Cardiac fibroblast (primary cell): ENCODE data around the gene THSD7B.
A peak's percentile ranks its signal among the peaks of the same experiment; 100 is the strongest.
"Not testable (repeated sequence)": the region's sequence is repeated elsewhere in the genome, so short reads cannot be mapped to it uniquely, and the experiment has no call there.

ENCODE experiments used
- DNase-seq, 2 donors: peaks; one replicate each; pipeline versions ENCODE4 v3.0.0 to v3.0.0-alpha.2; 2010; ENCODE audit warnings: low read depth in 2 of 2
- H3K4me3 ChIP-seq, 2 donors: replicated peaks in 1 of 2; 1 replicate in 1 of 2; 2 replicates in 1 of 2; pipeline ENCODE4 v1.5.1; 2011; ENCODE audit warnings: low read depth in 2 of 2, low read length in 2 of 2, mild to moderate bottlenecking in 2 of 2, moderate library complexity in 1 of 2
- CTCF ChIP-seq: IDR thresholded peaks from one replicate; pipeline ENCODE4 v1.5.1; 2011; ENCODE audit warnings: low read depth, mild to moderate bottlenecking, low read length, inconsistent platforms

Gene THSD7B

GRCh38 chr2:137039482-137040152 is 274.3 kb downstream of the THSD7B start:
- no peak for DNase-seq
- no peak overlapping the region for H3K4me3 ChIP-seq
- no peak for TF ChIP-seq CTCF

- DNase-seq, result no peak
- H3K4me3 ChIP-seq, result no peak overlapping the region
- no peak for TF ChIP-seq CTCF
These were observed 282.0 kb downstream of the THSD7B start for GRCh38 chr2:137047369-137047768.

- no peak overlapping the region for H3K4me3 ChIP-seq
- TF ChIP-seq CTCF, result no peak
- no peak for DNase-seq
These were observed 283.1 kb downstream of the THSD7B start for GRCh38 chr2:137048455-137048854.

GRCh38 chr2:137049518-137049917 is 284.2 kb downstream of the THSD7B start:
- H3K4me3 ChIP-seq, result no peak overlapping the region
- no peak for DNase-seq
- no peak for TF ChIP-seq CTCF

- no peak overlapping the region for H3K4me3 ChIP-seq
- TF ChIP-seq CTCF, result peak; percentile 4
- DNase-seq, result peak in 1 of 2 donors; percentile 10
These were observed 285.6 kb downstream of the THSD7B start for GRCh38 chr2:137050949-137051348.

- no peak for TF ChIP-seq CTCF
These were observed 286.5 kb downstream of the THSD7B start for GRCh38 chr2:137051778-137052398.

GRCh38 chr2:137056704-137057103 is 291.4 kb downstream of the THSD7B start:
- no peak overlapping the region for H3K4me3 ChIP-seq
- no peak for DNase-seq
- no peak for TF ChIP-seq CTCF

More at GRCh38 chr2:137051778-137052398, 286.5 kb downstream of the THSD7B start:
- DNase-seq, result no peak
- no peak overlapping the region for H3K4me3 ChIP-seq

- not testable (repeated sequence) for H3K4me3 ChIP-seq, DNase-seq
These were observed 310.9 kb downstream of the THSD7B start for GRCh38 chr2:137076111-137076765.
